Liver (tissue), 3 donors: ENCODE results near the gene PELI1.

Experiments used
- ATF3 ChIP-seq: IDR thresholded peaks from 2 replicates; pipeline ENCODE4 v1.6.1; 2016; ENCODE audit warnings: antibody characterized with exemption
- CTCF ChIP-seq: fragments of 150-350 bp; IDR thresholded peaks from 2 replicates; pipeline ENCODE4 v1.5.1; 2017; ENCODE audit warnings: improper control_type of control experiment, low read depth, low read length; ENCODE audit not compliant: missing input control
- EGR1 ChIP-seq, 2 donors: IDR thresholded peaks; 2 replicates each; pipeline ENCODE4 v1.6.1; 2016 to 2018; ENCODE audit warnings: antibody characterized with exemption in 2 of 2, low read depth in 2 of 2
- FOXA1 ChIP-seq: IDR thresholded peaks from 2 replicates; pipeline ENCODE4 v1.6.1; 2016; ENCODE audit warnings: antibody characterized with exemption
- MAX ChIP-seq: IDR thresholded peaks from 2 replicates; pipeline ENCODE4 v1.6.1; 2016; ENCODE audit warnings: antibody characterized with exemption
- RAD21 ChIP-seq, 2 donors: IDR thresholded peaks; 2 replicates each; pipeline ENCODE4 v1.6.1; 2016; ENCODE audit warnings: antibody characterized with exemption in 2 of 2, mild to moderate bottlenecking in 2 of 2
- REST ChIP-seq: IDR thresholded peaks from 2 replicates; pipeline ENCODE4 v1.6.1; 2016; ENCODE audit warnings: antibody characterized with exemption, mild to moderate bottlenecking
- RXRA ChIP-seq, 2 donors: IDR thresholded peaks; 2 replicates each; pipeline ENCODE4 v1.6.1; 2017 to 2018; ENCODE audit warnings: antibody characterized with exemption in 2 of 2, mild to moderate bottlenecking in 1 of 2
- SP1 ChIP-seq: IDR thresholded peaks from 2 replicates; pipeline ENCODE4 v1.6.1; 2018; ENCODE audit warnings: antibody characterized with exemption, mild to moderate bottlenecking
- TAF1 ChIP-seq: conservative IDR thresholded peaks from 2 replicates; pipeline ENCODE4 v1.6.1; 2016; ENCODE audit warnings: antibody characterized with exemption, mild to moderate bottlenecking
- YY1 ChIP-seq: IDR thresholded peaks from 2 replicates; pipeline ENCODE4 v1.6.1; 2016; ENCODE audit warnings: antibody characterized with exemption, mild to moderate bottlenecking
- donor health status: healthy.
- donor health status: healthy.

GRCh38 chr2:64140665-64141200 lies 3.5 kb downstream of the PELI1 start:
- TF ChIP-seq CTCF: no peak
- no peak for TF ChIP-seq RXRA (IDR thresholded peaks at IDR 0.05)
- TF ChIP-seq REST: no peak
- TF ChIP-seq TAF1: no peak
- TF ChIP-seq SP1: no peak
- TF ChIP-seq MAX: no peak
- TF ChIP-seq FOXA1: no peak
- TF ChIP-seq RAD21 (IDR thresholded peaks at IDR 0.05): no peak
- TF ChIP-seq ATF3: no peak
- TF ChIP-seq EGR1 (IDR thresholded peaks at IDR 0.05; ENCODE audit: low read depth in 2 of 2): no peak
- TF ChIP-seq YY1: no peak
